Calu3 (cell line): ENCODE results near the gene RYR3. TPM values are rescaled to one million over a fixed set of nuclear protein-coding genes. Genes with fewer than 3 reads are reported as not detected.

ENCODE experiments used
- BruUV-seq: library from RNA; stranded (reverse); fragments of 400-500 nt; replicated peaks from 2 replicates; lab custom pipeline; 2021; lab: Mats Ljungman, UMichigan
- CTCF ChIA-PET: fragments of 300-600 bp; sonication (Branson Sonifier 250); formaldehyde crosslinking; loops from one replicate; lab custom pipeline; 2022; ENCODE audit warnings: antibody characterized with exemption; lab: Charles Lee
- DNase-seq: peaks from one replicate; pipeline ENCODE4 v3.0.0; 2022
- H3K27ac Mint-ChIP-seq: one replicate; pipeline ENCODE4 v1.8.0; 2022; ENCODE audit warnings: mixed read lengths; ENCODE audit not compliant: unreplicated experiment
- H3K27me3 Mint-ChIP-seq: one replicate; pipeline ENCODE4 v1.8.0; 2022; ENCODE audit warnings: mixed read lengths; ENCODE audit not compliant: unreplicated experiment
- H3K36me3 Mint-ChIP-seq: one replicate; pipeline ENCODE4 v1.8.0; 2022; ENCODE audit warnings: mild to moderate bottlenecking, moderate library complexity, mixed read lengths; ENCODE audit not compliant: insufficient read depth, unreplicated experiment
- H3K4me1 Mint-ChIP-seq: one replicate; pipeline ENCODE4 v1.8.0; 2022; ENCODE audit warnings: mild to moderate bottlenecking, low read depth, mixed read lengths; ENCODE audit not compliant: unreplicated experiment
- H3K4me3 Mint-ChIP-seq: one replicate; pipeline ENCODE4 v1.8.0; 2022; ENCODE audit warnings: mild to moderate bottlenecking, low read depth, moderate library complexity, mixed read lengths; ENCODE audit not compliant: unreplicated experiment
- H3K9me3 Mint-ChIP-seq: one replicate; pipeline ENCODE4 v1.8.0; 2022; ENCODE audit warnings: low read depth, mixed read lengths; ENCODE audit not compliant: unreplicated experiment
- CTCF ChIP-seq: fragments of 200-600 bp; IDR thresholded peaks from one replicate; pipeline ENCODE4 v1.8.0; 2022; ENCODE audit warnings: antibody characterized with exemption; ENCODE audit not compliant: unreplicated experiment
- intact Hi-C: fragments of 100-400 bp; cut with micrococcal nuclease; formaldehyde crosslinking; loops from one replicate; pipeline ENCODE4 v1.10.0; 2022; ENCODE audit not compliant: unreplicated experiment
- total RNA-seq: library from RNA; stranded (reverse); gene quantifications from 2 replicates; pipeline ENCODE4 v1.2.3, GENCODE V29; 2022

RYR3 gene
- total RNA-seq, 1 experiment from 2014 or later = not detected

- Mint-ChIP-seq H3K4me3 (no peak overlapping the region), H3K27ac (no peak overlapping the region), H3K9me3 (no peaks in the 10 kb centered on the region), H3K27me3 (peaks cover 50% of the 10 kb centered on the region), H3K4me1 (no peaks in the 10 kb centered on the region), H3K36me3 (no peaks in the 10 kb centered on the region)
- no peak for TF ChIP-seq CTCF
- BruUV-seq = no TSS peak
- DNase-seq = no peak
- intact Hi-C loops = no loop called here
- CTCF ChIA-PET = no interaction called here
Measured at GRCh38 chr15:33638453-33638852, 327.7 kb downstream of the RYR3 start.

- no peak overlapping the region for H3K27ac Mint-ChIP-seq
- DNase-seq = no peak
- TF ChIP-seq CTCF = no peak
- intact Hi-C loops = no loop called here
- no peak overlapping the region for H3K4me3 Mint-ChIP-seq
- CTCF ChIA-PET = no interaction called here
- no peaks in the 10 kb centered on the region for H3K9me3 Mint-ChIP-seq
- H3K27me3 Mint-ChIP-seq = peaks cover 55% of the 10 kb centered on the region
- H3K36me3 Mint-ChIP-seq = no peaks in the 10 kb centered on the region
- no peaks in the 10 kb centered on the region for H3K4me1 Mint-ChIP-seq
- no TSS peak for BruUV-seq
Measured at GRCh38 chr15:33639051-33639450, 328.3 kb downstream of the RYR3 start.

GRCh38 chr15:33639456-33639855 is 328.7 kb downstream of the RYR3 start:
- TF ChIP-seq CTCF = no peak
- DNase-seq = no peak
- Mint-ChIP-seq H3K27ac (no peak overlapping the region), H3K9me3 (no peaks in the 10 kb centered on the region), H3K4me3 (no peak overlapping the region), H3K27me3 (peaks cover 55% of the 10 kb centered on the region), H3K36me3 (no peaks in the 10 kb centered on the region), H3K4me1 (no peaks in the 10 kb centered on the region)
- BruUV-seq = no TSS peak
- intact Hi-C loops = no loop called here
- CTCF ChIA-PET = no interaction called here

- Mint-ChIP-seq H3K27me3 (peaks cover 55% of the 10 kb centered on the region), H3K9me3 (no peaks in the 10 kb centered on the region), H3K4me3 (no peak overlapping the region), H3K36me3 (no peaks in the 10 kb centered on the region), H3K4me1 (no peaks in the 10 kb centered on the region), H3K27ac (no peak overlapping the region)
- no peak for TF ChIP-seq CTCF
- BruUV-seq = no TSS peak
- CTCF ChIA-PET = no interaction called here
- intact Hi-C loops = no loop called here
- DNase-seq = no peak
Measured at GRCh38 chr15:33639978-33640377, 329.2 kb downstream of the RYR3 start.

- Mint-ChIP-seq H3K9me3 (no peaks in the 10 kb centered on the region), H3K4me1 (no peaks in the 10 kb centered on the region), H3K27ac (no peak overlapping the region), H3K36me3 (no peaks in the 10 kb centered on the region), H3K27me3 (peaks cover 54% of the 10 kb centered on the region), H3K4me3 (no peak overlapping the region)
- intact Hi-C loops = no loop called here
- DNase-seq = no peak
- no TSS peak for BruUV-seq
- no peak for TF ChIP-seq CTCF
- CTCF ChIA-PET = no interaction called here
Measured at GRCh38 chr15:33641069-33641468, 330.3 kb downstream of the RYR3 start.
